SK-N-SH treated with all-trans-retinoic acid at 6 μM for 48 hours (cell line): ENCODE results near the gene CCN2.

Source experiments
- ATAC-seq: fragments of 200-7000 bp; cut with Tn5 transposase; 3 replicates; pipeline ENCODE4 v1.9.1; 2020; ENCODE audit warnings: mild to moderate bottlenecking, moderate library complexity
- ARNTL ChIP-seq: fragments of 450-650 bp; formaldehyde crosslinking; IDR thresholded peaks from 2 replicates; pipeline ENCODE4 v1.5.0; 2020; ENCODE audit warnings: low read depth, mild to moderate bottlenecking, moderate library complexity, borderline replicate concordance
- BACH2 ChIP-seq: fragments of 250-450 bp; sonication (Bioruptor Pico); IDR thresholded peaks from 2 replicates; pipeline ENCODE4 v1.9.0; 2021; ENCODE audit warnings: mild to moderate bottlenecking, borderline replicate concordance
- CREB5 ChIP-seq: fragments of 250-450 bp; sonication (Bioruptor Pico); IDR thresholded peaks from 2 replicates; pipeline ENCODE4 v1.5.1; 2020; ENCODE audit warnings: low read depth, mild to moderate bottlenecking, moderate library complexity
- CSDC2 ChIP-seq: fragments of 250-450 bp; sonication (Bioruptor Pico); IDR thresholded peaks from 2 replicates; pipeline ENCODE4 v1.5.0; 2020; ENCODE audit warnings: mild to moderate bottlenecking, moderate library complexity
- CSRNP3 ChIP-seq: fragments of 250-450 bp; sonication (Bioruptor Pico); IDR thresholded peaks from 2 replicates; pipeline ENCODE4 v1.5.1; 2021; ENCODE audit warnings: mild to moderate bottlenecking, moderate library complexity
- GLIS3 ChIP-seq: fragments of 250-450 bp; sonication (Bioruptor Pico); IDR thresholded peaks from 2 replicates; pipeline ENCODE4 v1.5.0; 2020; ENCODE audit warnings: mild to moderate bottlenecking, moderate library complexity
- ISL1 ChIP-seq: fragments of 250-450 bp; sonication (Bioruptor Pico); IDR thresholded peaks from 2 replicates; pipeline ENCODE4 v2.1.2; 2022; ENCODE audit warnings: mild to moderate bottlenecking, moderate library complexity
- OSR1 ChIP-seq: fragments of 250-450 bp; sonication (Bioruptor Pico); IDR thresholded peaks from 2 replicates; pipeline ENCODE4 v1.8.0; 2022; ENCODE audit warnings: moderate library complexity, mild to moderate bottlenecking, inconsistent platforms
- POU6F1 ChIP-seq: fragments of 250-450 bp; sonication (Bioruptor Pico); IDR thresholded peaks from 2 replicates; pipeline ENCODE4 v1.8.0; 2021; ENCODE audit warnings: low read depth, mild to moderate bottlenecking, moderate library complexity, borderline replicate concordance
- PPARA ChIP-seq: fragments of 250-450 bp; sonication (Bioruptor Pico); IDR thresholded peaks from 2 replicates; pipeline ENCODE4 v1.5.0; 2020; ENCODE audit warnings: mild to moderate bottlenecking, borderline replicate concordance
- RARB ChIP-seq: fragments of 250-450 bp; sonication (Bioruptor Pico); IDR thresholded peaks from 2 replicates; pipeline ENCODE4 v1.8.0; 2021; ENCODE audit warnings: mild to moderate bottlenecking, moderate library complexity
- TCF4 ChIP-seq: fragments of 250-450 bp; sonication (Bioruptor Pico); IDR thresholded peaks from 2 replicates; pipeline ENCODE4 v1.8.0; 2021; ENCODE audit warnings: mild to moderate bottlenecking, moderate library complexity, borderline replicate concordance
- ZC3H10 ChIP-seq: fragments of 250-450 bp; sonication (Bioruptor Pico); IDR thresholded peaks from 2 replicates; pipeline ENCODE4 v1.5.1; 2021; ENCODE audit warnings: mild to moderate bottlenecking, moderate library complexity
- ZFP30 ChIP-seq: fragments of 450-650 bp; formaldehyde crosslinking; IDR thresholded peaks from 2 replicates; pipeline ENCODE4 v1.5.0; 2022; ENCODE audit warnings: mild to moderate bottlenecking, moderate library complexity
- ZNF565 ChIP-seq: fragments of 450-650 bp; formaldehyde crosslinking; conservative IDR thresholded peaks from 2 replicates; pipeline ENCODE4 v1.5.0; 2020; ENCODE audit warnings: low read depth, mild to moderate bottlenecking, moderate library complexity
- ZNF70 ChIP-seq: fragments of 450-650 bp; formaldehyde crosslinking; IDR thresholded peaks from 2 replicates; pipeline ENCODE4 v1.5.0; 2020; ENCODE audit warnings: mild to moderate bottlenecking, moderate library complexity
- TF ChIP-seq, protein P1 (sequence below): fragments of 250-450 bp; sonication (Bioruptor Pico); IDR thresholded peaks from 2 replicates; pipeline ENCODE4 v1.8.0; 2020; ENCODE audit warnings: mild to moderate bottlenecking, moderate library complexity, borderline replicate concordance

Gene CCN2

GRCh38 chr6:131951576-131952230, 531 bp upstream of the CCN2 start:
- ATAC-seq, result no peak
- TF ChIP-seq BACH2 (CRISPR knock-in tag) (no peak), ISL1 (no peak), CSDC2 (CRISPR knock-in tag) (no peak), RARB (no peak)
- TF ChIP-seq, protein P1, sequence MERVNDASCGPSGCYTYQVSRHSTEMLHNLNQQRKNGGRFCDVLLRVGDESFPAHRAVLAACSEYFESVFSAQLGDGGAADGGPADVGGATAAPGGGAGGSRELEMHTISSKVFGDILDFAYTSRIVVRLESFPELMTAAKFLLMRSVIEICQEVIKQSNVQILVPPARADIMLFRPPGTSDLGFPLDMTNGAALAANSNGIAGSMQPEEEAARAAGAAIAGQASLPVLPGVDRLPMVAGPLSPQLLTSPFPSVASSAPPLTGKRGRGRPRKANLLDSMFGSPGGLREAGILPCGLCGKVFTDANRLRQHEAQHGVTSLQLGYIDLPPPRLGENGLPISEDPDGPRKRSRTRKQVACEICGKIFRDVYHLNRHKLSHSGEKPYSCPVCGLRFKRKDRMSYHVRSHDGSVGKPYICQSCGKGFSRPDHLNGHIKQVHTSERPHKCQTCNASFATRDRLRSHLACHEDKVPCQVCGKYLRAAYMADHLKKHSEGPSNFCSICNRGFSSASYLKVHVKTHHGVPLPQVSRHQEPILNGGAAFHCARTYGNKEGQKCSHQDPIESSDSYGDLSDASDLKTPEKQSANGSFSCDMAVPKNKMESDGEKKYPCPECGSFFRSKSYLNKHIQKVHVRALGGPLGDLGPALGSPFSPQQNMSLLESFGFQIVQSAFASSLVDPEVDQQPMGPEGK (CRISPR knock-in tag), result no peak

DNA sequence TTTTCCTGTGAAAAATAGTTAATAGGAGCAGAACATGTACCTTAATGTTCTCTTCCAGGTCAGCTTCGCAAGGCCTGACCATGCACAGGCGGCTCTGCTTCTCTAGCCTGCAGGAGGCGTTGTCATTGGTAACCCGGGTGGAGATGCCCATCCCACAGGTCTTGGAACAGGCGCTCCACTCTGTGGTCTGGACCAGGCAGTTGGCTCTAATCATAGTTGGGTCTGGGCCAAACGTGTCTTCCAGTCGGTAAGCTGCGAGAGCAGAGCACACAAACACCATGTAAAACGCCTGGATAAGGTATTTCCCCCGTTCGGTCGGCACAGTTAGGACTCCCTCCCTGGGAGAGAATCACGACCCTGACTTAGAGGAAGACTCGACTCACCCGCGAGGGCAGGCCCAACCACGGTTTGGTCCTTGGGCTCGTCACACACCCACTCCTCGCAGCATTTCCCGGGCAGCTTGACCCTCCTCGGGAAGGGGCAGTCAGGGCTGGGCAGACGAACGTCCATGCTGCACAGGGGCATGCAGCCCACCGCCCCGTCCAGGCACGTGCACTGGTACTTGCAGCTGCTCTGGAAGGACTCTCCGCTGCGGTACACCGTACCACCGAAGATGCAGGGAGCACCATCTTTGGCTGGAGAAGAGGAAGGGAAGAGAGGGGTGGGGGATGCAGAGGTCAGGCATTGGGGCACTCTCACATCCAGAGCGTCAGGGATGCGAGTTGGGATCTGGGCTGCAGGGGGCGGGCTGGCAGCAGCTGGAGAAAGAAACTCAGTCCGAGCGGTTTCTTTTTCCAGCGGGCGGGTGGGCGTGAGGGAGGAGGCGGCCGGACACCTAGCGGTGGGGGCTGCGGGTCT, 1.0 kb downstream of the CCN2 start:
- TF ChIP-seq BACH2 (CRISPR knock-in tag), result no peak
- TF ChIP-seq, protein P1 (CRISPR knock-in tag), result no peak
- peak; percentile 9; the same call in 1 of the 2 replicates for TF ChIP-seq ZC3H10 (CRISPR knock-in tag)
- TF ChIP-seq CSRNP3 (CRISPR knock-in tag), result no peak
- no peak for TF ChIP-seq OSR1 (CRISPR knock-in tag)

GRCh38 chr6:131949620-131949908, 1.6 kb downstream of the CCN2 start:
- TF ChIP-seq ZNF565 (CRISPR knock-in tag), result no peak
- TF ChIP-seq ZC3H10 (CRISPR knock-in tag), result peak; percentile 73
- TF ChIP-seq ZNF70 (CRISPR knock-in tag), result no peak
- no peak for TF ChIP-seq POU6F1
- TF ChIP-seq TCF4 (CRISPR knock-in tag), result no peak
- no peak for TF ChIP-seq OSR1 (CRISPR knock-in tag)
- no peak for ATAC-seq

More for the DNA sequence above, 1.0 kb downstream of the CCN2 start:
- peak; percentile 1; the same call in 2 of the 3 replicates for ATAC-seq

- TF ChIP-seq TCF4 (CRISPR knock-in tag) (no peak), ARNTL (no peak), ZC3H10 (CRISPR knock-in tag) (peak; percentile 32; the same call in 1 of the 2 replicates), CSDC2 (CRISPR knock-in tag) (0 out of 2 replicates have a peak, but pooled peaks have one; percentile 15), PPARA (no peak), RARB (peak; percentile 63), CREB5 (no peak), ZFP30 (CRISPR knock-in tag) (no peak), GLIS3 (CRISPR knock-in tag) (peak; percentile 91; the same call in 1 of the 2 replicates)
- TF ChIP-seq, protein P1 (CRISPR knock-in tag), result peak; percentile 33; the same call in 1 of the 2 replicates
Observed at GRCh38 chr6:131948692-131949619, 2.2 kb downstream of the CCN2 start.

More at GRCh38 chr6:131948692-131949619, 2.2 kb downstream of the CCN2 start:
- ATAC-seq, result 0 out of 3 replicates have a peak, but pooled peaks have one; percentile 0
